GM10266 (cell line): ENCODE data around the gene NUMA1.

Experiments used
- DNase-seq: peaks from one replicate; pipeline ENCODE4 v3.0.0; 2012; ENCODE audit errors: extremely low spot score
- TF ChIP-seq, protein P1 (sequence below): IDR thresholded peaks from 2 replicates; pipeline ENCODE4 v1.5.1; 2012; ENCODE audit warnings: mild to moderate bottlenecking, low read depth; ENCODE audit not compliant: control insufficient read depth, insufficient read depth; ENCODE audit errors: missing control alignments

The NUMA1 gene

DNA sequence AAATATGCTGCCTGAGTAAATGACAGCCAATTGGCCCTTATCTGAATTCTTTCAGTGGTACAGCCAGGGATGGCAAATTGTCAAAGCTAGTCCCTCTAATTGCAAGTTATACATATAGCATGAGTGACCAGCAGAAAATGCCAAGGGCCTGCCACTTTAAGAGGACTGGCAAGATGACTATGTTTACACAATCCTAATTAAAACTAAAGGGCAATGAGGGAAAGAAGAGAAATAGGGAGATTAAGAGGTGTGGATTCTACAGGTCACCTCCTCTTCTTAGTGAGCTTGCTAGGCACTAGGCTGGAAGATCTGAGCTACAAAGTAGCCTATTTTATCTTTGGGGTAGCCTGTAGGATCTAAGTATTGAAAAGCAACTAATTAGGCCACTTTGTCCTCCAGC, 13.5 kb downstream of the NUMA1 start:
- TF ChIP-seq, protein P1, sequence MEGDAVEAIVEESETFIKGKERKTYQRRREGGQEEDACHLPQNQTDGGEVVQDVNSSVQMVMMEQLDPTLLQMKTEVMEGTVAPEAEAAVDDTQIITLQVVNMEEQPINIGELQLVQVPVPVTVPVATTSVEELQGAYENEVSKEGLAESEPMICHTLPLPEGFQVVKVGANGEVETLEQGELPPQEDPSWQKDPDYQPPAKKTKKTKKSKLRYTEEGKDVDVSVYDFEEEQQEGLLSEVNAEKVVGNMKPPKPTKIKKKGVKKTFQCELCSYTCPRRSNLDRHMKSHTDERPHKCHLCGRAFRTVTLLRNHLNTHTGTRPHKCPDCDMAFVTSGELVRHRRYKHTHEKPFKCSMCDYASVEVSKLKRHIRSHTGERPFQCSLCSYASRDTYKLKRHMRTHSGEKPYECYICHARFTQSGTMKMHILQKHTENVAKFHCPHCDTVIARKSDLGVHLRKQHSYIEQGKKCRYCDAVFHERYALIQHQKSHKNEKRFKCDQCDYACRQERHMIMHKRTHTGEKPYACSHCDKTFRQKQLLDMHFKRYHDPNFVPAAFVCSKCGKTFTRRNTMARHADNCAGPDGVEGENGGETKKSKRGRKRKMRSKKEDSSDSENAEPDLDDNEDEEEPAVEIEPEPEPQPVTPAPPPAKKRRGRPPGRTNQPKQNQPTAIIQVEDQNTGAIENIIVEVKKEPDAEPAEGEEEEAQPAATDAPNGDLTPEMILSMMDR = no peak
- DNase-seq = no peak

DNA sequence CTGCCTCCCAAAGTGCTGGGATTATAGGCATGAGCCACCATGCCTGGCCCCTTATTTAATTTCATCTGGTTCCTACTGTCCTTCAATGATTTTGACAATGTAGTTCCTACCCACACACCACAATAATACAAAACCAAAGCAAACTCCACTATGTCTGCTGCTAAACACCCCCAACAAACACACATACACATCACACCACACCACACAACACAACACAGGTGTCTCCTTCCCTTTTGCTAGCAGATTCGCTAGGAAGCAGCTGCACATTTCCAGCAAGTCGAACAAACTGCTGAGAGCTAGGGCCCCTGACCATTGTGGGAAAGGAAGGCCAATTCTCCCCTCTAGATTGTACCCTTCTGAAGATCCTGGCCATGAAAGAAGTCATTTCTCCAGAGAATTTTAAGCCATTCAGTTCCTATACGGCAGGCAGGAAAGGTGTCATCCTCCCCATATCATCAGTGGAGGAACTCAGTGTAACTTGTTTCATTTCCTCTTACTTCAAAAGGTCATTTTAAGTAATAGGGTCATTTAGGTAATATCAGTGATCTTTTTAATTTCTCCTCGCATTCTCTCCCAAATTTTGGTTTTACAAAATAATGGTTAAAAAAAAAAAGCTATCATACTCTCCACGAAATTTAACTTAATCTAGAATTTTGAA, 18.5 kb downstream of the NUMA1 start:
- TF ChIP-seq, protein P1 = no peak
- no peak for DNase-seq

DNA sequence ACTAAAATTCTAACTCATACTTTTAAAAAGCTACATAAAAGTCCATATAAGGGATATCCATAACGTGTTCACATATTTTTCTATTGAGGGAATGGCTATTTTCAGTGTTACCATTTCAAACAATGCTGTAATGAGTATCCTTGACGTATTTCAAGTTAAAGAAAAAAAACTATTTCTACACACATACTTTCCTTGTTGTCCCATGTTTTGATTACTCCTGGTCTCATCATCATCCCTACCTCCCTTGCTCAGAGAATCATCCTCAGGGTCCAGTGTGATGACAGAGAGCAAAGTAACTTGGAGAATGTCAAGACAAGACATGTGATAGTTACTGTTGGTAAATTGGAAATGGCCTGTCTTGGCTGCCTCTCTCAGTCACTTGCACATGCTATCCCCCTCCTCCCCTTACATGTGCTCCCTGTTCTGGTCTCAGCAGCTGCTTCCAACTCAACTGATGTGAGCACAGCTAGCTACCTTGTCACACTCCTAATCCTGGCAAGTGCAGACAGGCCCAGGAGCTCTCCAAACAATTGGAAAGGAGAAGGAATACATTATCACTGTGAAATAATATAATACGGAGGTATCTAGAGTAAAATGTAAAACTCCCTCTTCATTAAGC, 21.8 kb downstream of the NUMA1 start:
- no peak for DNase-seq
- TF ChIP-seq, protein P1 = no peak

DNA sequence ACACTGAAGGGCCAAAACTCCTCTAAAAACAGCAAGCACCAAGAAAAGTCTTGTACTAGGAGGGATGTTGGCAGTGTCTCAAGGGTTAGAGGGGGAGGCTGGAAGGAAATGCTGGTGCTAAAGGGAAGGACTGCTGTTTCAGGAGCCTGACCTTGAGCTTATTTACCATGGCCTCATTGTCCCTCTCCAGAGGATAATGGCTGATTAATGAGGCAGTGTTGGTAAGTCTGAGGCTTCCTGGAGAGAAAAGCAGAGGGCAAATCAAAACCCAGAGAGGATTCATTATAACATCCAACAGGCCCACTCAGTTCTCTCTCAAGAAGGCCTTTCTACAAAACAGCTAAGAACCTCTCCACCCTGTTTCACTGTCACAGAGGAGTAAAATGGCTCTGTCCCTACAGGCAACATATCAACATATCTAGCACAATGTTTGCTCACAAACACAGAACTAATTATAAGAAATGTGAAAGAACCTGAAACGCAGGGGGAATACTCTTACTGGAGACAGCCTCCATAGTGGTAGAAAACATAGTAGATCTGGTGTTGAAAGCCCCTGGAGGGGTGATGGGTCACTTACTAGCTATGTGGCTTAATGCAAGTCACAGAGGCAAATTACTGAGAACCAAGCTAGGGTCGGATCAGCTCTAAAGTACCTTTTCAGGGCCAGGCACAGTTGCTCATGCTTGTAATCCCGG, 31.4 kb downstream of the NUMA1 start:
- no peak for DNase-seq
- TF ChIP-seq, protein P1 = no peak

DNA sequence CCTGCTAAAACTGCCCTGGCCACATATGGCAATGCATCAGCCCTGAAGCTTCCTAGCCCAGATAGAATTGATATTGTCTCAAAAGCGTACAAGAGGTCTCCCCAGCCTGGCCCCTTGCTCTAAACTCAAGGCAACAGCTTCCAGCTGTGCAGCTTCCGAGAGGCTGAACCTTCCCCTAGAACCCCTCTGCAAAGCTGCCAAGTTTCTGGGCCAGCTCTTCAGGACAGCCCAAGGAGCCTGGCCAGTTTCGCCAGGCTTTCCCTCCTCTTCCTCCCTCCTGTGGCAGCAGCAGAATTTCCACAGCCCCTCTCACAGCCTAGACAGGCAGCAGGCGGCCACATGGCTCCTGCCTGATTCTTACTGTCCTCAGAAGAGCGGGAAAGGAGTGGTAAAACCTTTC, 34.5 kb downstream of the NUMA1 start:
- TF ChIP-seq, protein P1 = no peak
- no peak for DNase-seq

DNA sequence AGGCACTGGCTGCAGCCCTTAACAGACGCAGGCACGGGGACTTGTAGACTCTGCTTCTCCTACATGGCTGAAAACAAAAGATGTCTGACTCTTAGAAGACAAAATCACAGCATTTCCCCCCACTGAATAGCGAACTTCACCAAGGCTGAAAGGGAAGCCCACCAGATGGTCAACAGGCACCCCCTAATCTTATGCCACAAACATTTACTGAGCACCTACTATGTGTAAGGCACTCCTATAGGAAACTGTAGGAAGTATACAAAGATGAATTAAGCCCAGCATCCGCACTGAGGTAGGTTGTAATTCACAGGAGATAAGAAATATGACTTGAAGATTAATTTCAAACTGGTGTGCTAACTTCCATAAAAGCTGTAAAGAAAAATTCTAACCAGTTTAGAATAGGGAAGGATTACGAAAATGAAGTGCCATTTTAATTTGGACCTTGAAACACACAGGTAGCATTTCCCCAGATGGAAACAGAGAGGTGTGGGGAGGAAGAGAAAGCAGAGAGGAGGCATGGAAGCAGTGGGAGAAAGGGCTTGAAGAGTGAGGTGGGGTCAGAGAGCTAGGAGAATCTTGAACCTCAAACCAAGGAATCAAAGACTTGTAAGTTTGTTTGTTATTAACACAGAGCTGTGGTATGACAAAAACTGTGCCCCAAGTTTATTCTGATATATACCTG, 38.1 kb downstream of the NUMA1 start:
- DNase-seq = no peak
- TF ChIP-seq, protein P1 = no peak
